GM12873 (cell line): ENCODE data around the gene CHRFAM7A.
"Not testable (repeated sequence)": the region's sequence is repeated elsewhere in the genome, so short reads cannot be mapped to it uniquely, and the experiment has no call there.

ENCODE experiments used
- CTCF ChIP-seq: IDR thresholded peaks from 2 replicates; pipeline ENCODE4 v1.5.1; 2012; ENCODE audit warnings: low read depth, mild to moderate bottlenecking, moderate library complexity, low read length, control low read depth; ENCODE audit not compliant: insufficient read depth; ENCODE audit errors: missing control alignments

The CHRFAM7A gene

GRCh38 chr15:30392766-30393663, at the start of gene CHRFAM7A:
CHRFAM7A (minus strand) TSS chr15:30393540; CDS start chr15:30383351, 10,189 bp downstream.
- TF ChIP-seq CTCF, result not testable (repeated sequence)

- not testable (repeated sequence) for TF ChIP-seq CTCF
These were observed 20.8 kb upstream of the CHRFAM7A start, which contains the start of gene GOLGA8R for GRCh38 chr15:30414160-30414559. GOLGA8R (minus strand) TSS chr15:30414260; CDS start chr15:30414162, 98 bp downstream.
